Caco-2 (cell line): ENCODE data around the gene RALGDS. TPM values are rescaled to one million over a fixed set of nuclear protein-coding genes. Genes with fewer than 3 reads are reported as not detected.

Experiments
- BruUV-seq: library from RNA; stranded (reverse); fragments of 400-500 nt; replicated peaks from 2 replicates; lab custom pipeline; 2021; lab: Mats Ljungman, UMichigan
- CTCF ChIA-PET: fragments of 300-600 bp; sonication (Branson Sonifier 250); formaldehyde crosslinking; loops from one replicate; lab custom pipeline; 2022; ENCODE audit warnings: antibody characterized with exemption; lab: Charles Lee
- POLR2A ChIA-PET: fragments of 300-600 bp; sonication (Branson Sonifier 250); formaldehyde crosslinking; loops from one replicate; lab custom pipeline; 2022; ENCODE audit warnings: antibody characterized with exemption; lab: Charles Lee
- DNase-seq, 2 experiments: peaks; one replicate each; pipeline versions ENCODE4 v3.0.0 to v3.0.0-alpha.2; 2020 to 2022
- H3K27me3 ChIP-seq: replicated peaks from 2 replicates; pipeline ENCODE4 v1.6.0; 2011; ENCODE audit warnings: low read length; ENCODE audit not compliant: control insufficient read depth, insufficient read depth
- H3K36me3 ChIP-seq: 2 replicates; pipeline ENCODE4 v1.5.1; 2011; ENCODE audit warnings: low read length; ENCODE audit not compliant: control insufficient read depth, insufficient read depth
- H3K4me1 ChIP-seq: fragments of 250-450 bp; sonication (Bioruptor Pico); 2 replicates; pipeline ENCODE4 v1.5.1; 2020; ENCODE audit warnings: mild to moderate bottlenecking
- H3K4me3 ChIP-seq: 2 replicates; pipeline ENCODE4 v1.5.1; 2011; ENCODE audit warnings: low read depth, mild to moderate bottlenecking, control low read depth, low read length
- H3K9me3 ChIP-seq: fragments of 250-450 bp; sonication (Bioruptor Pico); 2 replicates; pipeline ENCODE4 v1.5.1; 2020; ENCODE audit warnings: mild to moderate bottlenecking, moderate library complexity
- H3K27ac Mint-ChIP-seq: one replicate; pipeline ENCODE4 v1.8.0; 2022; ENCODE audit warnings: mixed read lengths; ENCODE audit not compliant: unreplicated experiment
- H3K27me3 Mint-ChIP-seq: one replicate; pipeline ENCODE4 v1.8.0; 2022; ENCODE audit warnings: mixed read lengths; ENCODE audit not compliant: insufficient read depth, unreplicated experiment
- H3K36me3 Mint-ChIP-seq: one replicate; pipeline ENCODE4 v1.8.0; 2022; ENCODE audit warnings: mild to moderate bottlenecking, mixed read lengths; ENCODE audit not compliant: insufficient read depth, unreplicated experiment
- H3K4me1 Mint-ChIP-seq: one replicate; pipeline ENCODE4 v1.8.0; 2022; ENCODE audit warnings: low read depth, mixed read lengths; ENCODE audit not compliant: unreplicated experiment
- H3K4me3 Mint-ChIP-seq: one replicate; pipeline ENCODE4 v1.8.0; 2022; ENCODE audit warnings: mild to moderate bottlenecking, moderate library complexity, mixed read lengths; ENCODE audit not compliant: unreplicated experiment
- H3K9me3 Mint-ChIP-seq: one replicate; pipeline ENCODE4 v1.8.0; 2022; ENCODE audit warnings: mixed read lengths; ENCODE audit not compliant: unreplicated experiment
- CTCF ChIP-seq, 2 experiments: fragments of 200-600 bp in 1 of 2; IDR thresholded peaks; 1 replicate in 1 of 2; 2 replicates in 1 of 2; pipeline versions ENCODE4 v1.5.1 to v1.8.0; 2011 to 2022; ENCODE audit warnings: antibody characterized with exemption in 1 of 2, control low read depth in 1 of 2, inconsistent platforms in 1 of 2, low read depth in 1 of 2, low read length in 1 of 2, mild to moderate bottlenecking in 1 of 2, moderate library complexity in 1 of 2; ENCODE audit not compliant: insufficient read depth in 1 of 2, severe bottlenecking in 1 of 2, unreplicated experiment in 1 of 2
- intact Hi-C: fragments of 100-400 bp; cut with micrococcal nuclease; formaldehyde crosslinking; loops from one replicate; pipeline ENCODE4 v1.10.0; 2022; ENCODE audit not compliant: unreplicated experiment
- total RNA-seq: library from RNA; stranded (reverse); gene quantifications from 2 replicates; pipeline ENCODE4 v1.2.3, GENCODE V29; 2022

The RALGDS gene
- total RNA-seq, 1 experiment from 2014 or later: 18.7 TPM

GRCh38 chr9:133060417-133060841 is 60.6 kb downstream of the RALGDS start:
- BruUV-seq: no TSS peak
- Histone ChIP-seq H3K36me3 (peaks cover 1% of the 10 kb centered on the region; the same call in 1 of the 2 replicates), H3K4me3 (no peak overlapping the region), H3K4me1 (peaks cover 9% of the 10 kb centered on the region; the same call in 1 of the 2 replicates), H3K9me3 (no peaks in the 10 kb centered on the region), H3K27me3 (no peaks in the 10 kb centered on the region)
- Mint-ChIP-seq H3K9me3 (no peaks in the 10 kb centered on the region), H3K36me3 (peaks cover 35% of the 10 kb centered on the region), H3K4me3 (no peak overlapping the region), H3K27me3 (no peaks in the 10 kb centered on the region), H3K27ac (no peak overlapping the region), H3K4me1 (peaks cover 7% of the 10 kb centered on the region)
- ChIA-PET POLR2A (no interaction called here), CTCF (interaction anchor here (0.7 kb wide), 1 partner anchor 186 kb away, joined by 3 read pairs; no protein-coding TSS in a partner anchor)
- TF ChIP-seq CTCF (IDR thresholded peaks at IDR 0.05; ENCODE audit: insufficient read depth in 1 of 2, low read depth in 1 of 2, low read length in 1 of 2, severe bottlenecking in 1 of 2, unreplicated experiment in 1 of 2): no peak
- DNase-seq: peak in 1 of 2 experiments; percentile 59
- intact Hi-C loops: no loop called here

GRCh38 chr9:133059623-133060022 is 61.4 kb downstream of the RALGDS start:
- no peak overlapping the region for H3K27ac Mint-ChIP-seq
- Histone ChIP-seq H3K4me3 (no peak overlapping the region), H3K36me3 (peaks cover 1% of the 10 kb centered on the region; the same call in 1 of the 2 replicates), H3K9me3 (no peaks in the 10 kb centered on the region), H3K4me1 (peaks cover 9% of the 10 kb centered on the region; the same call in 1 of the 2 replicates), H3K27me3 (no peaks in the 10 kb centered on the region)
- H3K4me1 Mint-ChIP-seq: peaks cover 7% of the 10 kb centered on the region
- BruUV-seq: no TSS peak
- POLR2A ChIA-PET: no interaction called here
- no peak overlapping the region for H3K4me3 Mint-ChIP-seq
- no peak for DNase-seq
- H3K9me3 Mint-ChIP-seq: no peaks in the 10 kb centered on the region
- H3K36me3 Mint-ChIP-seq: peaks cover 43% of the 10 kb centered on the region
- no peaks in the 10 kb centered on the region for H3K27me3 Mint-ChIP-seq
- CTCF ChIA-PET: no interaction called here
- TF ChIP-seq CTCF (IDR thresholded peaks at IDR 0.05; ENCODE audit: insufficient read depth in 1 of 2, low read depth in 1 of 2, low read length in 1 of 2, severe bottlenecking in 1 of 2, unreplicated experiment in 1 of 2): no peak
- intact Hi-C loops: no loop called here

- POLR2A ChIA-PET: interaction anchor here (0.6 kb wide), 1 partner anchor 35 kb away, joined by 3 read pairs; no protein-coding TSS in a partner anchor
- H3K27me3 ChIP-seq: no peaks in the 10 kb centered on the region
- no peak for TF ChIP-seq CTCF (IDR thresholded peaks at IDR 0.05; ENCODE audit: insufficient read depth in 1 of 2, low read depth in 1 of 2, low read length in 1 of 2, severe bottlenecking in 1 of 2, unreplicated experiment in 1 of 2)
- Mint-ChIP-seq H3K36me3 (peaks cover 52% of the 10 kb centered on the region), H3K9me3 (no peaks in the 10 kb centered on the region), H3K4me3 (no peak overlapping the region), H3K4me1 (peaks cover 7% of the 10 kb centered on the region), H3K27me3 (no peaks in the 10 kb centered on the region), H3K27ac (no peak overlapping the region)
- H3K9me3 ChIP-seq: no peaks in the 10 kb centered on the region
- peaks cover 3% of the 10 kb centered on the region; the same call in 1 of the 2 replicates for H3K36me3 ChIP-seq
- DNase-seq: no peak
- intact Hi-C loops: no loop called here
- no peak overlapping the region for H3K4me3 ChIP-seq
- no TSS peak for BruUV-seq
- CTCF ChIA-PET: no interaction called here
- H3K4me1 ChIP-seq: peaks cover 9% of the 10 kb centered on the region; the same call in 1 of the 2 replicates
Measured at GRCh38 chr9:133058550-133059320, 62.3 kb downstream of the RALGDS start.
